NCI-H146 treated with DMSO at 0.1 percent for 48 hours (cell line): ENCODE measurements around the gene SLC8B1.
"Not testable (repeated sequence)": the region's sequence is repeated elsewhere in the genome, so short reads cannot be mapped to it uniquely, and the experiment has no call there.

Experiments used
- DNase-seq: peaks from one replicate; lab custom pipeline; 2025; ENCODE audit not compliant: unreplicated experiment; lab: John Stamatoyannopoulos, UW

Gene SLC8B1

DNA sequence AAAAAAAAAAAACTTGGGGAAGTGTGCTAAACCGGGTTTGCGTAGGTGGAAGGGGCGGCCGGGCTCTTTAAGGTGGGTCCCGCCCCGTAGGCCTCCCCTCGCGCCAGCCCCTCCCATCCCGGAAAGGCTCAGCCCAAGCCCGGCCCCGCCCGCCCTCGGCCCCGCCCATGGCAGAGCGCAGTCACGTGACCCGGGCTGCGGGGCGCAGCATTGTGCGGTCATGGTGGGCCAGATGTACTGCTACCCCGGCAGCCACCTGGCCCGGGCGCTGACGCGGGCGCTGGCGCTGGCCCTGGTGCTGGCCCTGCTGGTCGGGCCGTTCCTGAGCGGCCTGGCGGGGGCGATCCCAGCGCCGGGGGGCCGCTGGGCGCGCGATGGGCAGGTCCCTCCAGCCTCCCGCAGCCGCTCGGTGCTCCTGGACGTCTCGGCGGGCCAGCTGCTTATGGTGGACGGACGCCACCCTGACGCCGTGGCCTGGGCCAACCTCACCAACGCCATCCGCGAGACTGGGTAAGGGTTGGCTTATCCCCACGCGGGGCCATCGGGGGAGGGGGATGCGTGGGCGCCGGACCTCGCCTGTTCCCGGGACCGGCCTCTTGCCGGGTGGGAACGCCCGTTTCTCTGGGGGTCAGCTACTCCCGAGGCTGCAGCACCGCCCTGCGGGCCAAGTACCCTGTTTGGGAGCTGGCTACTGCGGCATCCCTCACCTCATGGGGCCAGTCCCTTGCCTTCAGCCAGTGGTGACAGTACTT is 23.6 kb upstream of the SLC8B1 start, which contains the start of gene PLBD2:
PLBD2 (plus strand) TSS at position 207 of the 752 bp plus-strand sequence; CDS start at position 221, 14 bp downstream.
- peak; percentile 77 for DNase-seq

DNA sequence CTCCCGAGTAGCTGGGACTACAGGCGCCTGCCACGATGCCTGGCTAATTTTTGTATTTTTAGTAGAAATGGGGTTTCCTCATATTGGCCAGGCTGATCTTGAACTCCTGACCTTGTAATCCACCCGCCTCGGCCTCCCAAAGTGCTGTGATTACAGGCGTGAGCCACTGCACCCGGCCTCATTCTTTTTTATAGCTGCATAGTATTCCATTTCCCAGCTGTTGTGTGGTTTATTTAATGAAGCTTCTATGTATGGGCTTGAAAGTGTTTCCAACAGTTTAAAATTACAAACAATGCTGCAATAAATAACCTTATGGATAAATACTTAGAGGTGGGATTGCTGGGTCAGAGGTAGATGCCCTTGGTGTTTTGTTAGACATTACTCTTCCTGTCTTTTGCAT is 19.3 kb upstream of the SLC8B1 start:
- not testable (repeated sequence) for DNase-seq

DNA sequence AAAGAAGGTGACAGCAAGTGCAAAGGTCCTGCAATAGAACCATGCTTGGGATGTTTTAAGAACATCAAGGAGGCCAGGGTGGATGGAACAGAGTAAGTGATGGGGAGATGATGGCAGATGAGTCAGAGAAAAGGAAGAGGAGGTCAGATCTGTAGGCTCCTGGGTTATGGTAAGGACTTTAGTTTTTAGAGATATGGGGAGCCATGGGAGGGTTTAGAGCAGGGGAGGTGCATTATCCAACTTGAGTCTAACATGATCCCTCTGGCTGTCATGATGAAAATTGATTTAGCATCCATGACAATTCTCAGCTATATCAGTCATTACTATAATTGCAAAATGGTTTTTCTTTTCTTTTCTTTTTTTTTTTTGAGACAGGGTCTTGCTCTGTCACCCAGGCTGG is 16.2 kb upstream of the SLC8B1 start:
- no peak for DNase-seq

DNA sequence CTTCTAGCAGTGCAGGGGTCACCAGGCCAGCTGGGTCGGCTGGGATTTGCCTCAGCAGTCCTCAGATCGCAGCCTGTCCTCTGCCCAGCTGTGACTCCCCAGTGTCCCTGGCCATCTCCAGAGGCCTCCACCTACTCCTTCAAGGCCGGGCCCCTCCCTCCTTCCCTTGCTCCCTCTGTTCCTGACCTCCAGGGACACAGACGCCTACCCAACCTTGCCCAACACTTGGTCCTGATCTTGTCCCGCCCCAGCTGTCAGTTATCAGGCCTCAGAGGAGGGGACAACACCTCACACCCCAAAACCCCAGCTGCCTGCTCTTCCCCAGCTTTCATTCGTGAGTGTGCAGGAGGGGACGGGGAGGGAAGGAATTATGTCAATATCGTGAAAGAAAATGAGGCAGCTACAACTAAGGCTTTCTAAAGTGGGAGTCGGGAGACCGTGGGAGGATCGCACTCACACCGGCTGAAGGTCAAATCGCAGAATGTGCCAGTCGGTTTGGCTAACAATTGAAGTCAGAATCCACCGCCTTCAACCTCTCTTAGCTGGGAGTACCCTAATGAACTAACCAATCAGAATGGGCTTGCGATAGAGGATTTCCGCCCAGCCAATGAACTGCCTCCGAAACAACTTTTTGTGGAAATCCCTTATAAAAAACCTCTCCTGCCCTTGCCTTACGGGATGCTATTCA is 14.1 kb upstream of the SLC8B1 start:
- no peak for DNase-seq

DNA sequence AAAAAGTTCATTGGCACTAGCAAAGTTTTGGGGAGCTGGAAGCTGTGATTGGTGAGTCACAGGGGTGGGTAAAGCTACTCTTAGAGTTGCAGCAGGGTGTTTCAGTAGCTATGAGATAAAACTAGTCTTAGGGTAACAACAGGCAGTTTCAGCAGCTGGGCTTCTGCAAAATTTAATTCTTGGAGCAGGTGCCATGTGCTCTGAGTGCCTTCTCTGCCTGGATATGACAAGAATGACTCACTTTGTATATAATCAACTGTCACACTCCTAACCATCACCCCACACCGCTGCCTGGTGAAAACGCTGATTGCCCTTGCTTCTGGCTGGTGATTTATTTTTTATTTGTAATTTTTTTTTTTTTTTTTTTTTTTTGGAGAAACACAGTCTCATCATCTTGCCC is 13.0 kb upstream of the SLC8B1 start:
- no peak for DNase-seq

DNA sequence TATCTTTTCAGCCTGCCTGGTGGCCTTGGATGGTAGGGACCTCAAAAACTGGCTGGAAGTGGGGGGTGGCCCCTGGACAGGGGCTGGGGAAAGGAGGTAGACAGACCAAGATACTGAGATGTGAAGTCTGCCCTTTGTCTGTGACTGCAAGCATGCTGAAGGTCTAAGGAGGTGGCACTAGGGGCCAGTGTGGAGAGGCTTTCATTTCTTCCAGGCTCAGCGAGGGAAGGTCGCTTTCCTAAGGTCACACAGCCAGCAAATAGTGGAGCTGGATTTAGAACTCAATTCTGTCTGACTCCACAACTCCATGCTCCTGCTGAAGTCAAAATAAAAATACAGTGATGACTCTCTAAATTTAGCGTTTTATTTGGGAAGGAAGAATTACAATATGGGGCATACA is 12.2 kb upstream of the SLC8B1 start:
- DNase-seq = no peak

DNA sequence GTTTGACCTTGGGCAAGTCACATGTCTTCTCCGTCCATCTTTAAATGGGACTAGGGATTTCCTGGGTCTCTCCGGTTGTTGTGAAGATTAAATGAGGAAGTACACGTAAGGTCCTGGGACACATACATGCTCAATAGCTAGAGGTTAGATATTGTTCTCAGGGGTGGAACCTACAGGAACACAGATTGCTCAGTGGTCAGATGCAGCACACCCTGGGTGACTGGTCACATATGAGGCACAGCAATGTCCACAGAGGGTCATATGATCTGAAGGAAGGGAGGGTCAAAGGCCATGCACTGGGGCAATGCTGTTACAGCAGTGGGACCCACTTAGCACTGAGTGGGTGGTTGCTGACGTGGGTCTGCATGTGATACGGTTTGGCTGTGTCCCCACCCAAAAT is 11.4 kb upstream of the SLC8B1 start:
- no peak for DNase-seq

DNA sequence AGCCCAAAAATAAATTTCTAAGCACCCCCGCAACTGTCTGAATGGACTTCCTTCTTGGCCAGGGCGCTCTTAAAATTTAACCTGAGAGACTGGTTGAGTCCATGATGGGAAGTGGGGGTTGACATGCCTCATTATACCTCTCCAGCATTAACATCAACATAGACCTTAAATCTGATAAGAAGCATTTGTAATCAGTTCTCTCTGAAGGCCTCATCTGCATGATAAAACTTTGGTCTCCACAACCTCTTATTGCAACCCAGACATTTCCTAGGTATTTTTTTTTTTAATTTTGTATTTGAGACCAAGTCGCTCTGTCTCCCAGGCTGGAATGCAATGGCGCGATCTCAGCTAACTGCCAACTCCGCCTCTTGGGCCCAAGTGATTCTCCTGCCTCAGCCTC is 10.4 kb upstream of the SLC8B1 start:
- no peak for DNase-seq

DNA sequence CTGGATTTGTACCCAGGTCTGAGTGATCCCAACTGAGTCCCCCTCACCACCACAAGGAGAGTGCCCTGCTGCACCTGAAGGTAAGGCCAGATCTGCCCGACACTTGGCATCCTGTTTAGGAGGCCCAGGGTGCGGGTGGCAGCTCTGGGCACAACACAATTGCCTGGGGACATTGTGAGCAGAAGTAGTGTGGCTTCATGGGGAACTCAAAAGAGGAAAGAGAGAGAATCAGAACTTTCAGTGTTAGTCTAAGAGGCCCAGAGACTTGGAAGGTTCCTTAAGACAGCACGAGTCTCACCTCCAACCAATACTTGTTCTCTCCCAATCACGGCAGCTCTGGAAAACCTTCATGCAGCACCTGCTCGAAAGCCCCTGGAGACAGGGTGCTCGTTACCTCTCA is 6.6 kb upstream of the SLC8B1 start:
- DNase-seq = no peak

DNA sequence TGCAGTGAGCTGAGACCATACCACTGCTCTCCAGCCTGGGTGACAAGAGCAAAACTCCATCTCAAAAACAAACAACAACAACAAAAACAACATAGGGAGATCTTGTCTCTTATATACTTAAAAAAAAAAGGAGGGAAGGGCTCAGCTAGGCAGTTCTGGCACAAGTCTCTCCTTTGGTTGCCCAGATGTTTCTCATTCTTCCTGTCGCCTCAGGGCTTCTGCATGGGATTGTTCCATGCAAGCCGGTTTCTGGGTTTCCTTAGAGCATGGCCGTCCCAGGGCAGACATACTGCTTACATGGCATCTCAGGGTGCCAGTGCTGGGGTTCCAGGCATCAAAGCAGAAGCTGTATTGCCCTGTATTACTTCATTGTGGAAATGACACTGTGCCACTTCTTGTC is 5.2 kb upstream of the SLC8B1 start:
- no peak for DNase-seq

DNA sequence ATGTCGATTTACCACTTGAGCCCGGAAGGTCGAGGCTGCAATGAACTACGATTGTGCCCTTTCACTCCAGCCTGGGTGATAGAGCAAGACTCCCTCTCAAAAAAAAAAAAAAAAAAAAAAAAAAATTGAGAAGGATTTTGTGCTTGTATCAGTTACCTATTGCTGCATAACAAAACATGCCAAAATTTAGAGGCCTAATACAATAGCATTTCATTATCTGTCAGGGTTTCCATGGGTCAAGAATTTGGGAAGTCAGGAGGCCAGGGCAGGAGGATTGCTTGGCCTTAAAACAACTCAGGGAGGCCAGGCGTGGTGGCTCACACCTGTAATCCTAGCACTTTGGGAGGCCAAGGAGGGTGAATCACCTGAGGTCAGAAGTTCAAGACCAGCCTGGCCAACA is 4.6 kb upstream of the SLC8B1 start:
- DNase-seq = no peak

DNA sequence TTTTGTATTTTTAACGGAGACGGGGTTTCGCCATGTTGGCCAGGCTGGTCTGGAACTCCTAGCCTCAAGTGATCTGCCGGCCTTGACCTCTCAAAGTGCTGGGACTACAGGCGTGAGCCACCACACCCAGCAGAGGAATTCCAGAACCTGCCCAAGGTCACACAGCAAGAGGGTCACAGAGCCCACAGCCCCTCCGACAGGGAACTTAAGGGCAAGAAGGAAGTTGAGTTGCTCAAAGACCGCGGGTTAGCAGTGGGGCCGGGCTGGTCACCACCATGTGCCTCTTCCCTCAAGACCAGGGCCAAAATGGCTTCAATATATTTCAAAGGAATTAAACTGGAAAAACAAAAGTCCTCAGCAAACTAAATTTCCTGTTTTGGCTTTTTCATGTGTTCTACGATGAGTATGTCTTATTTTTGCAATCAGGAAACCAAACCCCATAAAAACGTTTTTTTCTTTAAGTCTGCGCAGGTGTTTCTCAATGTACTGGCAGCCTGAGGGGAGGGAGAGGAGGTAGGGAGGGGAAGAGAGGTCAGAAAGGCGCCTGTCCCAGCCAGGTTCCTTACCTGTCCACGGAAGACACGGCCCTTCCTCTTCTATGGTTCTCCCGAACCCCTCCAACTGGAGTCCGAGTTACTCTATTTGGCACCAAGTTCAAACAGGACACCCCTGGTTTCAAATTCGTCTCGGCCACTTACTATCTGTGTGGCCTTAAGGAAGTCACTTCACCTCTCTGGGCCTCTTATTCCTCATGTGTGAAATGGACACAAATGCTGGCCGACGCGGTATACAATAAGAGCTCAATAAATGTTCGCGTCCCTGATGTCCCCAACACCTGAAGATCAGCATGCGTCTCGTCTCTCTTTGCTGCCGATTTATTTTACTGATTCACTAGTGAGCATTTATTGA is 778 bp downstream of the SLC8B1 start:
- DNase-seq = no peak

DNA sequence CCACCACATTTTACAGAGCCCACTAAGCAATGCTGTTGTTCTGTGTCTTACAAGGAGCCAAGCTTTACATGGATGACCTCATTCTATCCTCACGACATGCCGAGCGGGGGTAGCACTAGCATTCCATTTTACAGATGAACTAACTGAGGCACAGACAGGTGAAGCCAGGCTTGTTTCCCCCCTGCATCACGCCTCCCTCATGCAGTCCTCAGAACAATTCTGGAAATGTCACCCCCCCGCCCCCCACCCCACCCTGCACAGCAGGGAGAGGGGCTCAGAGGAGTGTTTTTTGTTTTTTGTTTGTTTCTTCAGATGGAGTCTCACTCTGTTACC is 1.5 kb downstream of the SLC8B1 start:
- no peak for DNase-seq

DNA sequence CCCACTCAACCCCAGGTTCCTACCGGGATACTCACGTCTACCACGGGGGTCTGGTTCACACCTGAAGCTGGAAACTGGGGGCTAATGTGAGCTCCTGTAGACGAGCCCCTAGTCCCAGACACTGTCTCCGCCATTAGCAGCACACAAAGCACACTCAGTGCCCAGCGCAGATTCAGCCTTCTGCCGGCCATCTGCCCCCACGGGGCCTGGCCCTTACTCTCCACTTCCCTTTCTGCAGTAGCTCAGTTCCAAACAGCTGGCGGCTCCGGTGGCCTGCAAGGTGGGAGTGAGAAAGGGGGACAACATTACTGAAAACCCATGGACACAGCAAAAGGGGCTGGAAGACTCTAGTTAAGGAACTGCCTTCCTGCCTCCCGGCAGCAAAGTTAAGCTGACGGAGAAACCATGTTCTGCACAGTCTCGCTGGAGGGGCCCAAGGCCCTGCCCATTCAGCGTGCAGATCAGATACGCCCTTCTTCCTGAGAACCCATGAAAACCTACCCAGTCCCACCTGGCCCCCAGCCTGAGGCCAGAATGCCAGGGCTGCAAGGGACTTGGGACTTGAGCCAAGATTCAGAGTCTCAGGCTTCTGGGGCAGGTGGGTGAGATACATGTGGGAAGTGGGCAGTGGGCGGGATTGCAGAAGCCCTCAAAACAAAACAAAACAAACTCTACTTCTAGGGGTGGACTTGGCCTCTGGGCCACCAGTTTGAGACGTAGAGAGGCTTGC is 2.1 kb downstream of the SLC8B1 start:
- DNase-seq = no peak

DNA sequence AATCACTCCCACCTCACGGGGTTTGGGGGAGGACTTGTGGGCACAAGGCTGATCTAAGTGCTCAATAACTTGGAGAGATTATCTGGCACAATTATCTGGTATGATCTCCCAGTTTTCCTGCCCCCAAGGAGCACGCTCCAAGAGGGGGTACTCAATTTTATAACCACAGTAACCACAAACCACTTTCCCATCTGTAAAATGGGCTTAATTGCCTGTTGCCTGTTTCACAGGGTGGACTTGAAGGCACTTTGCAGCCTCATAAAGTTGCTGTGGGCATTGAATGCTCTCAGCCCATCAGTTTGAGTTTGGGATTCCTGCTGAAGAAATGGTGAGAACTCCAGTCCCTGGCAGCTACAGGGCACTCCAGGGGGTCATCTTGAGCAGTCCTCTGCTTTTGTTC is 4.4 kb downstream of the SLC8B1 start:
- DNase-seq = no peak

DNA sequence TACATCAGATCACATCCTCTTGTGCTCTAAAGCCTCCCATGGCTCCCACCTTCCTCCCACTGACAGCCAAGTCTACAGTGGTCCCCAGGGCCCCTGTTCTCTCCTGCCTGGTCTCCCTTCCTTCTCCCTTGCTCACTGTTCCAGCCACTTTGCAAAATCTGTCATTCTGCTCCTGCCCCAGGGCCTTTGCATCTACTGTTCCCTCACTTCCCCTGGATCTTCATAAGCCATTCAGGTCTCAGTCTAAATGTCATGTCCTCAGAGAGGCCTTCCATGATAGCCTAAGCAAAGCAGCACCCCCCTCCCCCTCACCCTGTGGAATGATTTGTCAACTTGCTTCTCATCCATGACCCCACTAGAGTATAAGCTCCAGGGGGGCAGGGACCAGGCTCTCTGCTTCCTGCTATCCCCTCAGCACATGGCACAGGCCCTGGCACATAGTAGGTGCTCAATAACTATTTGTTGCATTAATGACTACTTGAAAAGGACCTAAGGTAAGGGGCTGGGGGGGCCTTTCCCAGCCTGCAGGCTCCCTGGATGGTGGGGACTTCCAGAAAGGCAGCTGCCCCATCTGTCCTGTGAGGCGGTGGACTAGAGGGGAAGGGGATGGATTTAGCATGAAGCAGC is 5.0 kb downstream of the SLC8B1 start:
- no peak for DNase-seq

DNA sequence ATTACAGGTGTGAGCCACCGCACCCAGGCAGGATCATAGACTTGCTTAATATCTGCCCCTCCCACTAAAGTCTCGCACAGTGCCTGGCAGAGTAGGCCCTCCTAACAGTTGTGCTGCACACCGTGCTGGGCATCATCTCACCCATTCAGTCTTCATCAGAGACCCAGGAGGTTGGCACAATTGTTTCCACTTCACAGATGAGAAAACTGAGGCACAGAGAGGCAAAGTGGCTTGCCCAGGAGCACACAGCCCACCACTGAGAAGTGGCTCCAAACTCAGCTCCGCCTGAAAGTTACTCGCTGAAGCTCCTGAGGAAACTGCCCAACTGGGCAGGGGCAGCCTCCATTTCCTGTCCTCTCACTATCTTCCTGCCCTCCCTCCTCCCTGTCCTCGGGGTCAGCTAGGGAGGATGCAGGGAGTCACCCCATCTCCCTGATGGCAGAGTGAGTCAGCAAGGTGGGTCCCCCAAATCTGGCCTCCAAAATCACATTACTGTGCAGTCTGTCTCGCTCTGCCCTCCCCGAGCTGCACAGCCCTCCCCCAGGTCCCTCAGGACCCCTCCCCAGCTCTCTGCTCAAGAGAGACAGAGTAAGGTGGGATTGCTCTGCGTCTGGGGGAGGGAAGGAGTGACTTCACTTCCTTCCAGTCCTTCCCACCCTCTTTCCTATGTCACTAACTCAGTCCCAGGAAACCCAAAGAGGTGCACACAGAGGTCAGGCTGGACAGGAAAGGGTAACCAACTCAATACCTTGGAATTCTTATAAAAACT is 5.7 kb downstream of the SLC8B1 start:
- DNase-seq = no peak

DNA sequence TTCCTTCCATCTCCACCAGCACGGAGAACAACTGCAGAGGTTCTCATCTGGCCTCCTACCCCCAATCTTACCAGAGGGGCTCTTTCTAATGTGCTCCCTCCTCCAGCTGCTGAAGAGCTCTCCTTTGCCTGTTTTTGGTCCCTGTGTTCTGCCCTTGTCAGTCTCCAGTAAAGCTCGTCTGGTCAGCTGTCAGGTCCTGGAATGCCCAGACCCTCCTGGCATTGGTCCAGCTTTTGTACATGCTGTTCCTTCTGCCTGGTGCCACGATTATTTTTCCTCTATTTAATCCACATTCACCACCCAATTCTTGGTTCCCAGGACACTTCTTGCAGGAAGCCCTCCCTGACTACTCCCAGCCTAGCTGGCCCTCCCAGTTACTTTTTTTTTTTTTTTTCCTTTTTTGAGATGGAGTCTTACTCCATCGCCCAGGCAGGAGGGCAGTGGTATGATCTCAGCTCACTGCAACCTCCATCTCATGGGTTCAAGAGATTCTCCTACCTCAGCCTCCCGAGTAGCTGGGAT is 6.5 kb downstream of the SLC8B1 start:
- DNase-seq = no peak

DNA sequence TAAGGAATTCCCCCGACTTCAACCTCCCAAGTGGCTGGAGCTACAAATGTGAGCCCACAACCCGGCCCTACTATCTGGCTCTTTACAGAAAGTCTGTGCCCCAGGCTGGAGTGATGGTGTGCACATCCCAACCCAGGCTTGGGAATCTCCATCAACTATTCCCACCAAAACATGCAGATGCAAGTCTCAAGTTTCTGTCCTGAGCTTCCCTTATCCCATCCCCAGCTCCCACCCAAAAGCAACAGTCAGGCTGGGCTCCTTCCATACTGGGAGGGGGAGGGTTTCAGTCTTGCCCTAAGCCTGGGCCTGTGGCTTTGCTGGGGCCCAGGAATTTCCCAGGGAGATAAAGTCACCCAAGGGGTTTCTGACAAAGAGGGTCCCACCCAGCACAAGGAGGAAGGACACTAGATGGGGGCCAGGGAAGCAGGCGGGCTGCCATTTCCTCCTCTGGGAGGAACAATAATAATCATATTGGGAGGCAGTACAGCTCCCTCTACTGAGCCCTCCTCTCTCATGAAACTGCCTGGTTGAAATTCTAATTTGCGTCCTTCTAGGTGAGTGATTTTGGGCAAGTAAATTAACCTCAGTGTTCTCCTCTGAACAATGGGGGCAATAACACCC is 8.0 kb downstream of the SLC8B1 start:
- no peak for DNase-seq
